ENCODE data around the gene LHX8. TPM values are rescaled to one million over a fixed set of nuclear protein-coding genes. Genes with fewer than 3 reads are reported as not detected.
"Not testable (repeated sequence)": the region's sequence is repeated elsewhere in the genome, so short reads cannot be mapped to it uniquely, and the experiment has no call there.

Gene LHX8
- total RNA-seq, 4 donors from 2014 or later = not detected

DNA sequence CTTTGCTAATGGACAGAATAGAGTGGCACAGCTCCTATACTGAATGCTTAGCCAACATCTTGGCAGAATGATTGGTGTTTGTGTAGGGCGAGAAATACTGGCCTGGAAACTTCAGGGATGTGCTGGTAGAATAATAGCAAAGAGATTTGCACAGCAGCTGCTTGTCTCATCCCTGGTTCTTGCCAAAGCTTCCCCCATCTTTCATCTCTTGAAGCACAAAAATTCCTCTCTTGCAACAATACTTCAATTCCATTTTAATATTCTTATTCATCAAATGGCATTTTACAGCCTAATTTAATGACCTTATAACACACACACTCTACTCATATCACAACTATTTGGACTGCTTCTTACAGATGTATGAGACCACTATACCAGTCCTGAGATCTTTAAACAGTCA is 37.7 kb downstream of the LHX8 start:
- no peak overlapping the region for H3K27ac ChIP-seq
- no peaks in the 10 kb centered on the region for H3K36me3 ChIP-seq
- no peak for TF ChIP-seq POLR2A (IDR thresholded peaks at IDR 0.05)
- no peak for TF ChIP-seq CTCF (IDR thresholded peaks at IDR 0.05)
- TF ChIP-seq EP300 (IDR thresholded peaks at IDR 0.05) = no peak
- TF ChIP-seq POLR2AphosphoS5 (IDR thresholded peaks at IDR 0.05) = no peak
- H3K27me3 ChIP-seq = no peaks in the 10 kb centered on the region
- H3K4me3 ChIP-seq = no peak overlapping the region
- 64% methylated on average over 1 of the region's 1 CpG for WGBS
- H3K4me1 ChIP-seq = no peaks in the 10 kb centered on the region
- DNase-seq (ENCODE audit: low spot score in 2 of 2) = no peak
- H3K9me3 ChIP-seq = no peaks in the 10 kb centered on the region

DNA sequence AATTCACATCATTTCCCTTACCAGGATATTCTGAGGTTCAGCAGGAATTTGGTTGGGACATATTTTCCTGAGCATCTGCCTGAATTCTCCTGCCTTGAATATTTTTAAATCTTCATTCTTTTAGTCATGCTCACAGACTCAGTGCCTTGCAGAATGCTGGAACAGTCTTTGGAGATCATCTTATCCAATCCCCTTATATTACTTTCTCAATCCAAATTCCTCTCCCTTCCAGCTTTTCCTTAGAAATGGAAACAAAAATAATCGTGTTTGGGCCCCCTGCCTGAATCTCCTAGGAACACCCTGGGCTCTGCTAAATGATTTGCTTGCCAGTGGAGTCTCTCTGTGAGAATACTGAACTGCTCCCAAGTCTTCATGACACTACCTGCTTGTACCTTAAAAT is 38.4 kb downstream of the LHX8 start:
- Histone ChIP-seq H3K4me3 (no peak overlapping the region), H3K4me1 (no peaks in the 10 kb centered on the region), H3K9me3 (no peaks in the 10 kb centered on the region), H3K27me3 (no peaks in the 10 kb centered on the region), H3K27ac (no peak overlapping the region), H3K36me3 (no peaks in the 10 kb centered on the region)
- no peak for DNase-seq (ENCODE audit: low spot score in 2 of 2)
- WGBS = 35% methylated on average over 1 of the region's 1 CpG
- TF ChIP-seq POLR2AphosphoS5 (IDR thresholded peaks at IDR 0.05) (no peak), EP300 (IDR thresholded peaks at IDR 0.05) (no peak), POLR2A (IDR thresholded peaks at IDR 0.05) (no peak), CTCF (IDR thresholded peaks at IDR 0.05) (no peak)

- no peak for DNase-seq (ENCODE audit: low spot score in 2 of 2)
- WGBS = 78% methylated on average over 2 of the region's 2 CpGs
- Histone ChIP-seq H3K4me1 (no peaks in the 10 kb centered on the region), H3K4me3 (no peak overlapping the region), H3K36me3 (no peaks in the 10 kb centered on the region), H3K27me3 (no peaks in the 10 kb centered on the region), H3K27ac (no peak overlapping the region), H3K9me3 (no peaks in the 10 kb centered on the region)
- no peak for TF ChIP-seq EP300 (IDR thresholded peaks at IDR 0.05)
- TF ChIP-seq POLR2AphosphoS5 (IDR thresholded peaks at IDR 0.05) = no peak
- no peak for TF ChIP-seq POLR2A (IDR thresholded peaks at IDR 0.05)
- TF ChIP-seq CTCF (IDR thresholded peaks at IDR 0.05) = no peak
Measured at GRCh38 chr1:75174031-75174760, 40.0 kb downstream of the LHX8 start.

GRCh38 chr1:75181214-75181955 is 47.2 kb downstream of the LHX8 start:
- H3K27me3 ChIP-seq = not testable (repeated sequence)
- WGBS = 89% methylated on average over 13 of the region's 13 CpGs

DNA sequence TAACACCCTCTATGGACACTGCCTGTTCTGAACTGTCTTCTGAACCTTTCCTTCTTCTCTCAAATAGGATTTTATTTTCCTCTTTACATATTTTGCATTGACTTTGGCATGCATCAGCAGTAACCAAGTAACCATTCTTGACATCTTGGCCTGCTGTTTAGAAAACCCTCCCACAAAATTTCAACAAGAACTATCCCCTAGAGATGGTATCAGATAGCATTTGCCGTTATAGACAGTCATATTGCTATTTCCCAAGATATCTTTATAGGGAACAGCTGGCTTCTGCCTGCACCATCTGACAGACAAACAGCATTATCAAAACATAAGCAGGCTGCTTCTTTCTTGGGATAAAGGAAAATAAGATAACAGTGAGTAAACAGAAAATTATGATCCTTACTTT is 54.7 kb downstream of the LHX8 start:
- Histone ChIP-seq H3K27ac (no peak overlapping the region), H3K9me3 (no peaks in the 10 kb centered on the region), H3K27me3 (no peaks in the 10 kb centered on the region), H3K36me3 (no peaks in the 10 kb centered on the region), H3K4me1 (no peaks in the 10 kb centered on the region), H3K4me3 (no peak overlapping the region)
- TF ChIP-seq POLR2AphosphoS5 (IDR thresholded peaks at IDR 0.05) (no peak), CTCF (IDR thresholded peaks at IDR 0.05) (no peak), POLR2A (IDR thresholded peaks at IDR 0.05) (no peak), EP300 (IDR thresholded peaks at IDR 0.05) (no peak)
- WGBS = 77% methylated on average over 1 of the region's 1 CpG
- DNase-seq (ENCODE audit: low spot score in 2 of 2) = no peak

More at GRCh38 chr1:75181214-75181955, 47.2 kb downstream of the LHX8 start:
- H3K4me3 ChIP-seq; H3K27ac ChIP-seq; DNase-seq (ENCODE audit: low spot score in 2 of 2); H3K36me3 ChIP-seq; H3K9me3 ChIP-seq; H3K4me1 ChIP-seq: not testable (repeated sequence)
